ENCODE results near the gene TMEM187. TPM values are rescaled to one million over a fixed set of nuclear protein-coding genes. Genes with fewer than 3 reads are reported as not detected.

TMEM187 gene
- total RNA-seq, 1 donor = 6.9 TPM

DNA sequence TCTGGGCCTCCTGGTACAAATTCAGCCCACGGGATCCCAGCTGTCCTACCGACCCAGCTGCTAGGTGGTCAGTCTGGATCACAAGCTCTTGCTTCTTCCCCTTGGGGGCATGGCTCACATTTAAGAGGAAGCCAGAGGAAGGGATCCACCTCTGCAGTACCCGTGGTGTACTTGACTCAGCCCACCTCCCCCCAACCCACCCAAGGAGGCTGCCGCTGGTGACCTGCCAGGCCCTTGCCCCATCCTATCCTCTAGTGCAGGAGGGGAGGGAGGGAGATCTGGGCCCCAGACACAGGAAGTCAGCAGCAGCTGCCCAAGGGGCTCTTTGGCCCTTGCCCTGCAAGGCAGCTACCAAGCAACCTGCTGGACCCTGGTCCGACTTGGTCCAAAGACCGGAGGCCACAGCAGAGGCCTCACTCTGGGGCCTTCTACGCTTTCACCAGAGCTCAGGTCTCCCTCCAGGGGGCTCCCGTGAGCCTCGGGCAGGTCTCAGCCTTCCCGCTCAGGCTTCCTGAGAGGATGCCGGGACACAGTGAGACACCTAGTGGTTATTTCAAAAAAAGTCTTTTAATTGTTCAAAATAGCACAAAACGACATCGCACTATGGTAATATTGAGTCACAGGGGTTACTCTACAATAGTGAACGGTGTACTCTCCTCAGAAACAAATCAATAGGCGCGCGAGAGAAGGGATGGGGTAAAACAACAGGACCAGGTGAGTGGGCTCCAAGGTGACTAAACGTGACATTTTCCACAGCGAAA is 25.4 kb upstream of the TMEM187 start:
- Histone ChIP-seq H2AFZ (ENCODE audit: low read length) (no peak overlapping the region), H3K4me1 (ENCODE audit: insufficient read depth, low read length) (no peaks in the 10 kb centered on the region)

DNA sequence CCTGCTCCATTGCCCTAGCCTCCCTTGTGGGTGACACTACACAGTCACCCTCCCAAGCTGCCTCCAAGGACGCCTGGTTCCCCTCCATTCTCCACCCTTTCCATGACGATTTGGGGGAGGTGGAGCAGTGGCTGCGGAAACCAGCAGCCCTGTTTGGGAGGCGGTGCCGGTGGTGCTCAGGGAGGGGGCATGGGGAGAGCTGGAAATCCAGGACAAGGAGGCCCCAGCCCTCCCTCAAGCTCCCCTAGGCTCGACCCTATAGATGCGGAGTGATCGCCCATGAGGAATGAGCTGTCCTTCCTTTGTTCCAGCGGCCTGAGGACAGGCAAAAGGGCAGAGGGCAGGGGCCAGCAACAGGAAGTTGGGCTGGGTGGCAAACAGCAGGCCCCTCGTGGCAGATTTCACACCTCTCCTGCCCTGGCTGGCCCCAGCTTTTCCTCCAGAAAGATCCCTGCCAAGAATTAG is 24.5 kb upstream of the TMEM187 start:
- H3K4me1 ChIP-seq (ENCODE audit: insufficient read depth, low read length) = no peaks in the 10 kb centered on the region
- H4K20me1 ChIP-seq (ENCODE audit: insufficient read depth, low read length) = no peaks in the 10 kb centered on the region
- no peaks in the 10 kb centered on the region for H3K27me3 ChIP-seq (ENCODE audit: insufficient read depth, low read length)
- peaks cover 35% of the 10 kb centered on the region for H3K36me3 ChIP-seq (ENCODE audit: insufficient read depth, low read length)
- H3K4me2 ChIP-seq (ENCODE audit: insufficient read depth, low read length) = no peak overlapping the region
- H3K9me3 ChIP-seq (ENCODE audit: low read depth, low read length) = no peaks in the 10 kb centered on the region
- DNase-seq (ENCODE audit: insufficient read length, low spot score, missing footprints) = no peak
- TF ChIP-seq, protein P1, sequence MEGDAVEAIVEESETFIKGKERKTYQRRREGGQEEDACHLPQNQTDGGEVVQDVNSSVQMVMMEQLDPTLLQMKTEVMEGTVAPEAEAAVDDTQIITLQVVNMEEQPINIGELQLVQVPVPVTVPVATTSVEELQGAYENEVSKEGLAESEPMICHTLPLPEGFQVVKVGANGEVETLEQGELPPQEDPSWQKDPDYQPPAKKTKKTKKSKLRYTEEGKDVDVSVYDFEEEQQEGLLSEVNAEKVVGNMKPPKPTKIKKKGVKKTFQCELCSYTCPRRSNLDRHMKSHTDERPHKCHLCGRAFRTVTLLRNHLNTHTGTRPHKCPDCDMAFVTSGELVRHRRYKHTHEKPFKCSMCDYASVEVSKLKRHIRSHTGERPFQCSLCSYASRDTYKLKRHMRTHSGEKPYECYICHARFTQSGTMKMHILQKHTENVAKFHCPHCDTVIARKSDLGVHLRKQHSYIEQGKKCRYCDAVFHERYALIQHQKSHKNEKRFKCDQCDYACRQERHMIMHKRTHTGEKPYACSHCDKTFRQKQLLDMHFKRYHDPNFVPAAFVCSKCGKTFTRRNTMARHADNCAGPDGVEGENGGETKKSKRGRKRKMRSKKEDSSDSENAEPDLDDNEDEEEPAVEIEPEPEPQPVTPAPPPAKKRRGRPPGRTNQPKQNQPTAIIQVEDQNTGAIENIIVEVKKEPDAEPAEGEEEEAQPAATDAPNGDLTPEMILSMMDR (IDR thresholded peaks at IDR 0.05; ENCODE audit: extremely low read depth, low read depth, low read length) = no peak
- no peaks in the 10 kb centered on the region for H3K79me2 ChIP-seq (ENCODE audit: insufficient read depth, low read length)
- no peak overlapping the region for H3K4me3 ChIP-seq (ENCODE audit: insufficient read depth, low read length)
- no peak overlapping the region for H3K27ac ChIP-seq (ENCODE audit: low read depth, low read length)
- H2AFZ ChIP-seq (ENCODE audit: low read length) = no peak overlapping the region

More for the DNA sequence above, 25.4 kb upstream of the TMEM187 start:
- peak; percentile 98 for DNase-seq (ENCODE audit: insufficient read length, low spot score, missing footprints)
- H3K27ac ChIP-seq (ENCODE audit: low read depth, low read length) = no peak overlapping the region
- H3K4me3 ChIP-seq (ENCODE audit: insufficient read depth, low read length) = no peak overlapping the region
- no peaks in the 10 kb centered on the region for H3K9me3 ChIP-seq (ENCODE audit: low read depth, low read length)
- no peaks in the 10 kb centered on the region for H3K79me2 ChIP-seq (ENCODE audit: insufficient read depth, low read length)
- no peaks in the 10 kb centered on the region for H3K27me3 ChIP-seq (ENCODE audit: insufficient read depth, low read length)
- H3K36me3 ChIP-seq (ENCODE audit: insufficient read depth, low read length) = peaks cover 27% of the 10 kb centered on the region
- no peak overlapping the region for H3K4me2 ChIP-seq (ENCODE audit: insufficient read depth, low read length)
- H4K20me1 ChIP-seq (ENCODE audit: insufficient read depth, low read length) = no peaks in the 10 kb centered on the region
- TF ChIP-seq, protein P1 (IDR thresholded peaks at IDR 0.05; ENCODE audit: extremely low read depth, low read depth, low read length) = peak; percentile 90

DNA sequence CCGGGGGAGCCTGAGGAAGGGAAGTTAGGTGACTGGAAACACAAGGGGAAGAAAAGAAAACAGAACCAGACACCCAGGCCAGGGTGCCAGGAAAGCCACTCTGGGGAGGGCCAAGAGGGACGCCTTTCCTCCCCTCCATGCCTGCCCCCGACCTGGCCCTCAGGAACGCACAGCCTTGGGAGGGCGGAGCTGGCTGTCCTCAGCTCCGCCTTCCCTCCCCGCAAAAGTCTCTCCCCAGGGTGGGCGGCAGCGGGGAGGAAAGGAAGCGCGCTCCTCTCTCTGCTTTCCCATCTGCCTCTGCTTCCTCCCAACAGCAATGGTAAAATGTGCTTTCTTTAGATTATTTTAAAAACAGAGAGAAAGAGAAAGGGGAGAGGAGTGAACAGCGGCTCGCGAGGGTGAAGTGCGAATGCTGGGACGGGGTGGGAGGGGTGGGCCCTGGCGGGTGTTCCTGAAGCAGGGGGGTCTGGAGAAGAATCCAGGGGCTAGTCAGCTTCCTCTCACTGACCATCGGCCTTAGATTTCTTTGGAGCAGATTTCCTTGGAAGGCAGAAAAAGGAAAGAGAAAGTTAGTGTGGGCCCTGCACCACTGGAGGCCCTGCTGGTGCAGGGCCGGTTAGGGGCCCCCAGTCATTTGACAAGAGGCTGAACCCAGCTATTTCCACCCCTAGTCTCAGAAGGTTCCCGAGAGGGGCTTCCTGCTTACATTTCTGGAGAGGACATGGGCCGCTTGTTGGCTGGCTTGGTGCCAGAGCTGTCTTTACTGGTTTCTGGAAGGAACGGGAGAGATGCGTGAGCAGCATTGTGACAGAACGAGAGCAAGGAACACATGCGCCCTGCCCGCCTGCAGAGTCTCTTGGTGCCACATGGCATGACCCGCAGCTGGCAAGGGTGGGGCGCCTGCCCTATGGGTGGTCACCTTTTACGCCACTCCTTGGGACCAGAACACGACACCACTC is 23.4 kb upstream of the TMEM187 start:
- H3K4me2 ChIP-seq (ENCODE audit: insufficient read depth, low read length) = no peak overlapping the region
- H3K4me3 ChIP-seq (ENCODE audit: insufficient read depth, low read length) = no peak overlapping the region
- H3K9me3 ChIP-seq (ENCODE audit: low read depth, low read length) = no peaks in the 10 kb centered on the region
- H2AFZ ChIP-seq (ENCODE audit: low read length) = no peak overlapping the region
- no peak overlapping the region for H3K27ac ChIP-seq (ENCODE audit: low read depth, low read length)
- no peaks in the 10 kb centered on the region for H3K4me1 ChIP-seq (ENCODE audit: insufficient read depth, low read length)
- H3K36me3 ChIP-seq (ENCODE audit: insufficient read depth, low read length) = peaks cover 44% of the 10 kb centered on the region
- no peaks in the 10 kb centered on the region for H3K27me3 ChIP-seq (ENCODE audit: insufficient read depth, low read length)
- no peaks in the 10 kb centered on the region for H4K20me1 ChIP-seq (ENCODE audit: insufficient read depth, low read length)
- TF ChIP-seq, protein P1 (IDR thresholded peaks at IDR 0.05; ENCODE audit: extremely low read depth, low read depth, low read length) = no peak
- H3K79me2 ChIP-seq (ENCODE audit: insufficient read depth, low read length) = no peaks in the 10 kb centered on the region
- no peak for DNase-seq (ENCODE audit: insufficient read length, low spot score, missing footprints)

DNA sequence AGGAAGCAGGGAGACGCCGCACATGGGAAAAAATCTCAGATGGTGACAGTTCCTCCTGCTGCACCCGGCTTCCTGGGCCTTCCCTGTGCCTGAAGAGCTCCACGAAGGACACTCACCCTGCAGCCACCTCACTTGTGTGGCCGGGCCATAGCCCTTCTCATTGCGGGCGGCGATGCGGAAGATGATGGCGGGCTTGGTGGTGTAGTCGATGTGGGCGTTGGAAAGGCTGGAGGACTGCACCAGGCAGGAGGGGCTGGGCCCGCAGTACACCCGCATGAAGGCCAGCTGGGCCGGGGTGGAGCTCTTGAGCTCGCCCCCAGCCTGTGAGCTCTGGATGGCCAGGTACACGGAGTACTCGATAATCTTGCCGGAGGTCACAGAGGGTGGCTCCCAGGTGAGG is 22.4 kb upstream of the TMEM187 start:
- TF ChIP-seq, protein P1 (IDR thresholded peaks at IDR 0.05; ENCODE audit: extremely low read depth, low read depth, low read length) = no peak
- peaks cover 53% of the 10 kb centered on the region for H3K36me3 ChIP-seq (ENCODE audit: insufficient read depth, low read length)
- H4K20me1 ChIP-seq (ENCODE audit: insufficient read depth, low read length) = no peaks in the 10 kb centered on the region
- H2AFZ ChIP-seq (ENCODE audit: low read length) = no peak overlapping the region
- no peak overlapping the region for H3K4me3 ChIP-seq (ENCODE audit: insufficient read depth, low read length)
- H3K4me1 ChIP-seq (ENCODE audit: insufficient read depth, low read length) = no peaks in the 10 kb centered on the region
- no peak overlapping the region for H3K4me2 ChIP-seq (ENCODE audit: insufficient read depth, low read length)
- H3K9me3 ChIP-seq (ENCODE audit: low read depth, low read length) = no peaks in the 10 kb centered on the region
- DNase-seq (ENCODE audit: insufficient read length, low spot score, missing footprints) = no peak
- H3K27me3 ChIP-seq (ENCODE audit: insufficient read depth, low read length) = no peaks in the 10 kb centered on the region
- H3K27ac ChIP-seq (ENCODE audit: low read depth, low read length) = no peak overlapping the region
- no peaks in the 10 kb centered on the region for H3K79me2 ChIP-seq (ENCODE audit: insufficient read depth, low read length)

Data from osteoblast (primary cell).